ES-I3 (cell line): ENCODE results near the gene NCK1.
"Not testable (repeated sequence)": the region's sequence is repeated elsewhere in the genome, so short reads cannot be mapped to it uniquely, and the experiment has no call there.

Experiments used
- H3K36me3 ChIP-seq: 2 replicates; pipeline ENCODE4 v1.6.1; 2013; ENCODE audit warnings: mild to moderate bottlenecking, low read length, control low read depth, moderate library complexity; ENCODE audit not compliant: insufficient read depth
- H3K4me1 ChIP-seq: 2 replicates; pipeline ENCODE4 v1.6.1; 2013; ENCODE audit warnings: mild to moderate bottlenecking, control low read depth, low read length; ENCODE audit not compliant: insufficient read depth
- H3K9ac ChIP-seq: 2 replicates; pipeline ENCODE4 v1.6.1; 2013; ENCODE audit warnings: low read depth, mild to moderate bottlenecking, low read length, moderate library complexity
- H3K9me3 ChIP-seq: 2 replicates; pipeline ENCODE4 v1.6.1; 2013; ENCODE audit warnings: mild to moderate bottlenecking, low read length, moderate library complexity; ENCODE audit not compliant: control insufficient read depth, insufficient read depth

Gene NCK1

DNA sequence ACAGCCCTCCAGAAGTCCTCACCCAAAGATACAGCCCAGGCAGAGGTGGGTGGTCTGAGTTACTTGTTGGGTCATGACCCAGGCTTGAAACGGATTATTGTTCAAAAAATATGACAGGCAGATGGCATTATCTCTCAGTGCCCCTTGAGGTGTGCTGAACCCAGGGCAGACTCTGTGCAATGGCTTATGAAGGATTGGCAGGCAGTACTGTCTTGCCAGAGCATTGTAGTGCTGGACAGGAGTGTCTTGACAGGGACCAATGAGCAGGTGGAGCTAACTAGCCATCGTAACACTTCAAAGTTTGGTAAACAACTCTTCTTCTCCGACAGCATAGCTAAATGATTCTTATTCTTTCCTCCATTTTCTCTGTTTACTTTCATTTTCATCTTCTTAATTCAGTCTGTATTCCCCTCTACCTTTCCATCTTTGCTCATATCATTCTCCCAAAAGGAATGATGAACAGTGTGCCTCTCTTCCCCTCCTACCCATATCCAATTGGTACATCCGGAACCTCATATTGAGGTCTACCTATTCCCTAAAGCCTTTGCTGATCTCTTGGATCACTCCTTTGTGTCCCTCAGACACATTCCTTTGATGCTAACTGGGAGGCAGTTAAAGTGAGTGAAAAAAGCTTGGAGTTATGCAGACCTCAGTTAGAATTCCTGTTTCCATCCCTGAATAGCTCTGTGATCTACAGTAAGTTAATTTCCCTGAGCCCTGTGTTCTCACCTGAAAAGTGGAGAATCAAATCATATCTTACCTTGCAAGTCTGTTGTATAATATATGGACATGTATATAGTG lies 93.2 kb downstream of the NCK1 start:
- Histone ChIP-seq H3K9ac (no peak overlapping the region), H3K4me1 (peaks cover 9% of the 10 kb centered on the region; the same call in 1 of the 2 replicates)

DNA sequence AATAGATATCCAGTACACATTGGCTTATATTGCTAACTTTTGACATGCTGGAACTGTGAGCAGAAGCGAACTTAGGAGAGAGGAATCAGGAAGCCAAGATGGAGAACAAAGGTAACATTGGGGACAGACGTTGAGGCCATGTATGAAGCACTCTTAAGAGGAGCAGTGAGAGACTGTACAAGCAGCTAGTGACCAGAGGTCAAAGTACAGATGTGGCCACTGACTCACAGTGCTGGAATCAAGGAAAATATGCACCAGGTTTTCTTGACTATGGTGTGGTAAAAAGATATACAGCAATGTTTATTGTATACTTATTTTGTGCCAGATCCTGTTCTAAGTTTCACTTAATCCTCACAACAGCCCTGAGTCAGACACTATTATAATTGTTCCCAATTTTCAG lies 93.8 kb downstream of the NCK1 start:
- Histone ChIP-seq H3K9ac (no peak overlapping the region), H3K36me3 (no peaks in the 10 kb centered on the region), H3K9me3 (no peaks in the 10 kb centered on the region), H3K4me1 (peaks cover 13% of the 10 kb centered on the region)

More for the DNA sequence above, 93.2 kb downstream of the NCK1 start:
- no peaks in the 10 kb centered on the region for H3K9me3 ChIP-seq
- no peaks in the 10 kb centered on the region for H3K36me3 ChIP-seq

DNA sequence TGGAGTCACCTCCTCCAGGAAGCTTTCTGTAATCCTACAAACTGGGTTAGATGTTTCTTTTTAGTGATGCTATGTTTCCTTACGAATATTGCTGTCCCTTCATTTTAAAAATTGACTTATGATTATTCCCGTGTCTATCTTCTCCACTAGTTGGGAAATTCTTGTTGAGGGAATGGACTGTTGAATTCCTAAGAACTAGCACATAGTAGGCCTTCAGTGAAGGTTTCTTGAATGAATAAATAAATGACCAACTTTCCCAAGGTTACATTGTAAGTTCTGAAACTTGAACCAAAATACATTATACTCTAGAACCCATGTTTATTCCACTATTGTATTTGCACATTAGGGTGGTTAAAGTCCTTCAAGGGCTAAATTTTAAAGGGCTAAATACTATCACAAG lies 95.0 kb downstream of the NCK1 start:
- no peaks in the 10 kb centered on the region for H3K9me3 ChIP-seq
- H3K36me3 ChIP-seq: no peaks in the 10 kb centered on the region
- peaks cover 19% of the 10 kb centered on the region for H3K4me1 ChIP-seq
- no peak overlapping the region for H3K9ac ChIP-seq

DNA sequence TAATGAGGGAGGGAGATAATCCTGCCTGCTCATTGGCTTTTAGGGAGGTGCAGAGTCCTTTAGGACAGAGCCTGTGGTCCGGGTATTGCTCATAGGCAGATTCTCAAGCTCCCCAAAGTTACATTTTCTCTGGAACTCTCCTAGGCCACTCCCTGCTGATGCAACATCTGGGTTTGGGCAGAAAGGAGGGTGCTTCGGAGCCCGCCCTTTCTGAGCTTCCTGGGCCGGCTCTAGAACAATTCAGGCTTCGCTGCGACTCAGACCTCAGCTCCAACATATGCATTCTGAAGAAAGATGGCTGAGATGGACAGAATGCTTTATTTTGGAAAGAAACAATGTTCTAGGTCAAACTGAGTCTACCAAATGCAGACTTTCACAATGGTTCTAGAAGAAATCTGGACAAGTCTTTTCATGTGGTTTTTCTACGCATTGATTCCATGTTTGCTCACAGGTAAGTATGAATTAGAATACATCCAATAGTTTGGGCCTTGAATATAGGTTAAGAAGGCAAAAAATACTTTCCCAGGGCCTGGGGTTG lies 95.8 kb downstream of the NCK1 start, which contains the start of gene IL20RB:
TSS of gene IL20RB (plus strand) at position 233 of the 538 bp plus-strand sequence. CDS start at position 364, 131 bp downstream.
- Histone ChIP-seq H3K36me3 (no peaks in the 10 kb centered on the region), H3K9me3 (no peaks in the 10 kb centered on the region), H3K4me1 (peaks cover 19% of the 10 kb centered on the region), H3K9ac (no peak within 1 kb of the TSS)

DNA sequence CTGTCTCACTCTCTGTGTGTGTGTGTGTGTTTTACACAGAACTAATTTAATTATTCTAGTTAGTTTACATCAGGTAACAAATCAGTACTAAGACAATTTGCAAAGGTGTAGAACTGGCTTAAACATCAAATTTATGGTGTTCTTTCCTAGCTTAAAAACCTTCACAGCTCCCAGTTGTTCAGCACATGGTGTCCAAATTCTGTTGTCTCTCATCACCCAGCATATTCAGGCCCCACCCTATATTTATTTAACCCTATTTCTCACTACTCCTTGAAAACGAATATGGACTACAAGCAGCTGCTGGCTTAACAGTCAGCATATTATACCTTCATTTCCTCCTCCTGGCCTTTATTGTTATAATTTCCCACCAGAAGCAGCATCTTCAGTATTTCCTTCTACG lies 96.9 kb downstream of the NCK1 start:
- Histone ChIP-seq H3K9me3 (no peaks in the 10 kb centered on the region), H3K4me1 (peaks cover 19% of the 10 kb centered on the region), H3K36me3 (no peaks in the 10 kb centered on the region), H3K9ac (no peak overlapping the region)

DNA sequence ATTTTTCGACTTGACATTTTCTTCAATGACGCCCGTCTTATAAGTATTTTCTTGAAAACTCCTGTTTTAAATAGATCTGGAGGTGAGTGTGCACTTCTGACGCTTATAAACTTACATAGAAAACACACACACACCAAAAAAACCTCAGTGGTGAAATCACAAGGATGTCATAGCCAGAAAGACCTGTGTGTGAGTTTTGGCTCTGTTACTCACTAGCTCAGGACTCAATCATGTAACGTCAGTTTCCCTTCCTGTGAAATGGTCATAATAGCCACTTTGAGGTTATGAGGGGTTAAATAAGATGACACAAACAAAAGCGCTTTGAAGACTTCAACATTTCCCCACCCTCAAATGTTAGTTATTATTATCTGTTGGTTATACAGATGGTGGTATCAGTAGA lies 97.6 kb downstream of the NCK1 start:
- peaks cover 19% of the 10 kb centered on the region for H3K4me1 ChIP-seq
- H3K9ac ChIP-seq: no peak overlapping the region
- no peaks in the 10 kb centered on the region for H3K9me3 ChIP-seq
- H3K36me3 ChIP-seq: no peaks in the 10 kb centered on the region

DNA sequence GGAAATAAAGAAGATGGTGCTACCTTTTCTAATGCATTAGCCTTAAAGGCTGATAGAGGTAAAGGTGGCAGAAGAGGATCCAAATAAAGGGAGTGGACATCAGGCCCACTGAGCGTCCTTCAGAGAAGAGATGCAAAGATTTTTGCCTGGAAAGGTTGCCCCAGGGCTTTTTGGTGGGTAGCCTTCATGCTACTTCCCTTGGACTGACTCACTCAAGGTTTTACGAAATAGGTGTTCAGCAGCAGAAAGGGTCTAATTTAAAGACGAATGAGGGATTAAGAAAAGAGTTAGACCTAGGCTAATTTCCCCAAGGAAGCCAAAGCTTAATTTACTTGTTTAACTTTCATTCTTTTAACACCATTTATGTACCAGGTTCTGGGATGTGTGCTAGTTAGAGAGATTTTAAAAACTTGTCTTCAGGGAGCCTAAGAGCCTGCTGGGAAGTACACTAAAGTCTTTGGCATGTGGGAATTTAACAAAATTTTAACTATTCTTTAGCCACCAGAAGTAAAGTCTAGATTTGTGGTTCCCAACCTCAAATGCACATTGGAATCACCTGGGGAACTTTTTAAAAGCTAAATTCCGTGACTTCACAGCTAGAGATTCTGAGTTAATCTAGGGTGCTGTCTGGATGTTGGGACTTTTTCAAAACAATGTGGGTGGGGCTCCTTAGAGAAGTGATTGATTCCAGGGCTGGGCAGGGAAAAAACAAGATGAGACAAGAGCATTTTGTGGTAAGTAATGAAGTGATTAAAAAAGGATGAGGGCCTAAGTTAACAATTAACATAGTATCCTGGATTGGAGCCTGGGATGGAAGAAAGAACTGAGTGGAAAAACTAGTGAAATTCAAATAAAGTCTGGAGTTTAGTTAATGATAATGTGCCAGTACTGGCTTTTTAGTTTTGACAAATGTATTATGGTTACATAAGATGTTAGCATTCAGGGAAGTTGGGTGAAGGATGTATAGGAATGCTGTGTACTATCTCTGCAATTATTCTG lies 99.1 kb downstream of the NCK1 start:
- Histone ChIP-seq H3K9me3 (no peaks in the 10 kb centered on the region), H3K9ac (no peak overlapping the region; the same call in 1 of the 2 replicates), H3K4me1 (peaks cover 10% of the 10 kb centered on the region), H3K36me3 (no peaks in the 10 kb centered on the region)

DNA sequence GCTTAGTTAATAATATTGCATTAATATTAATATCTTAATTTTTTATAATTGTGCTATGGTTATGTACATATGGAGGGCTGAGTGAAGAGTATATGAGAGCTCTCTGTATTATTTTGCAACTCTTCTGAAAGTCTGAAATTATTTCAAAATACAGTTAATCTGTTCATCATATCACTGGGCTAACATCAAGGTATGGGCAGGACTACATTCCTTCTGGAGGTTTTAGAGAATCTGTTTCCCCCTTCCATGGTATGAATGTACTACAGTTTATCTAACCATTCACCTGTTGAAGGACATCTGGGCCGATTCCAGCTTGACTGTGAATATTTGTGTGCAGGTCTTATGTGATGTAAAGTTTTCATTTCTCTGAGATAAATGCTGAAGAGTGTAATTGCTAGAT lies 100.9 kb downstream of the NCK1 start:
- Histone ChIP-seq H3K9me3 (no peaks in the 10 kb centered on the region), H3K9ac (no peak overlapping the region), H3K36me3 (no peaks in the 10 kb centered on the region), H3K4me1 (peaks cover 10% of the 10 kb centered on the region)

DNA sequence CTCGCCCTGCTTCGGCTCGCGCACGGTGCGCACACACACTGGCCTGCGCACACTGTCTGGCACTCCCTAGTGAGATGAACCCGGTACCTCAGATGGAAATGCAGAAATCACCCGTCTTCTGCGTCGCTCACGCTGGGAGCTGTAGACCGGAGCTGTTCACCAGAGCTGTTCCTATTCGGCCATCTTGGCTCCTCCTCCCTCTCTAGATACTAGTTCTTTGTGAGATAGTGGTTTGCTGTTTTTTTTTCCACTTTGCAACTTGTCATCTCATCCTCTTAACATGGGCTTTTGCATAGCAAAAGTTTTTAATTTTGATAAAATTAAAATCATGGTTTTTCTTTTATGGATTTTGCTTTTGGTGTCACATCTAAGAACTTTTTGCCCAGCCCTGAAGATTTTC lies 107.5 kb downstream of the NCK1 start:
- H3K4me1 ChIP-seq, H3K9me3 ChIP-seq, H3K36me3 ChIP-seq: not testable (repeated sequence)
- peak overlapping the region; percentile 52 for H3K9ac ChIP-seq

DNA sequence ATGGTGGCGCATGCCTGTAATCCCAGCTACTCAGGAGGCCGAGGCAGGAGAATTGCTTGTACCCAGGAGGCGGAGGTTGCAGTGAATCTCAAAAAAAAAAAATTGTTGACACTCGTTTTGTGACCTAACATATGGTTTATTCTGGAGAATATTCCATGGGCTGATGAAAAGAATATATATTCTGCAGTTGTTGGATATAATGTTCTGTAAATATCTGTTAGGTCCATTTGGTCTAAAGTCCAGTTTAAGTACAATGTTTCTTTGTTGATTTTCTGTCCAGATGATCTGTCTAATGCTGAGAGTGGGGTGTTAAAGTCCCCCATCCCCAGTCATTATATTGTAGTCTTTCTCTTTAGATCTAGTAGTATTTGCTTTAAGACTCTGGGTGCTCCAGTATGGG lies 111.3 kb downstream of the NCK1 start:
- Histone ChIP-seq H3K4me1 (no peaks in the 10 kb centered on the region), H3K36me3 (no peaks in the 10 kb centered on the region), H3K9me3 (no peaks in the 10 kb centered on the region), H3K9ac (no peak overlapping the region)

DNA sequence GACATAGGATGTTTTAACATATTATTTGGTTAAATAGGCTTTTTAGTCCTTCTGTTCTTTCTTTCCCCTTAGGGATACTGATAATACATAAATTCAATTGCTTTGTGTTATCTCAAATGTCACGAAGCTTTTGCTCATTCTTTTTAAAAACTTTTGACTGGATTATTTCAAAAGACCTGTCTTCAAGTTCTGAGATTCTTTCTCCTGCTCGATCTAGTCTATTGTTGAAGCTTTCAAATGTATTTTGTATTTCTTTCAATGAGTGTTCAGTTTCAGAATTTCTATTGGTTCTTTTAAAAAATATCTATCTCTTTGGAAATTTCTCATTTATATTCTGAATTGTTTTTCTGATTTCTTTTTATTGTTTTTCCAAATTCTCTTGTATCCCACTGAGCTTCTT lies 112.7 kb downstream of the NCK1 start:
- no peaks in the 10 kb centered on the region for H3K4me1 ChIP-seq
- no peak overlapping the region for H3K9ac ChIP-seq
- H3K36me3 ChIP-seq: no peaks in the 10 kb centered on the region
- H3K9me3 ChIP-seq: no peaks in the 10 kb centered on the region

DNA sequence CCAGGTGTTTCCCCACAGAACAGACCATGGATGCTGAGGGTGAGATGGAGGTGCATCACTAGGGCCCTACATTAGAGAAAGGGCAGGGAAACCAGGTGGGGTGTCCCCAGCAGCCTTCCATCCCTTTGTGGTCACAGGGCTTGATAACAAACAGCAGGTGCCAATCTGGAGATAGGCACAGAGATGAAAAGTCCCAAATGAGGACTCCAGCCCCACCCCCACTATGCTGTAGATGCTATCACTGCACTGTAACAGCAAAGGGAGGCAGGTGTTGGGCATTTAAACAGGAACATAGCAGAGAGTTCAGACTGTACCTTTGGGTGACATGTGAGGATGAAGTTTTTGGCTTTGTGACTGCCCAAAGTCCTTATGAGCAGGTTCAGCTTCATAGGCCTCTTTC lies 117.2 kb downstream of the NCK1 start:
- Histone ChIP-seq H3K4me1 (no peaks in the 10 kb centered on the region), H3K9ac (no peak overlapping the region), H3K36me3 (peaks cover 2% of the 10 kb centered on the region; the same call in 1 of the 2 replicates), H3K9me3 (no peaks in the 10 kb centered on the region)

DNA sequence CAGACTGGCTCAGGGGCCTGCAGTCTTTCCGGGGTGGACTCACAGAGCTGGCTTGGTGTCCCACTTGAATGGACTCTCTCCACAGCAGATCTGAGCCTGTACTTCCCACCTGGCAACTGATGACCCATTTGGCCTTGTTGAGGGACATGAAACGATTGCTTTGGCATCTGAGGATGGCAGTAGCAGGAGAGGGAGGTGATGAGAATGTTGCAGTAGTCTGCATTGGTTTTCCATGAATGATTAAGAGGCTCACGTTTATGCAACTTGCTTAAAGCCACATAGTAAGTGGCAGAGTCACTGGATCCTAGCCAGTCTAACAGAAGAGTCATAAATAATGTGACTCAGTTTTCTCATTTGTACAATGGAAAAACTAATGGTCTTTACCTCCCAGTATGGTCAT lies 117.7 kb downstream of the NCK1 start:
- peaks cover 7% of the 10 kb centered on the region; the same call in 1 of the 2 replicates for H3K36me3 ChIP-seq
- H3K9ac ChIP-seq: no peak overlapping the region
- no peaks in the 10 kb centered on the region for H3K4me1 ChIP-seq
- H3K9me3 ChIP-seq: no peaks in the 10 kb centered on the region

DNA sequence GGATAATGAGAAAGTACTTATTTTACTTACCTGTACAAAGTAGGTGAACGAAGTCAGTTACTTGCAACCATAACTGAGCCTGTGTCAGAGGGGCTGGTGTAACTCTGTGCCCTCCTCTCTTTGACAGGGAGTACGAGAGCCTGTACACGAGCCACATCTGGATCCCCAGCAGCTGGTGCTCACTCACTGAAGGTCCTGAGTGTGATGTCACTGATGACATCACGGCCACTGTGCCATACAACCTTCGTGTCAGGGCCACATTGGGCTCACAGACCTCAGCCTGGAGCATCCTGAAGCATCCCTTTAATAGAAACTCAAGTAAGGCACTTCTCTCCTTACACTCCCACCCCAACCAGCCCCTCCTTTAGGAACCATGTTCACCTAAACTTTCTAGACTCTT lies 120.0 kb downstream of the NCK1 start:
- Histone ChIP-seq H3K4me1 (no peaks in the 10 kb centered on the region), H3K9me3 (no peaks in the 10 kb centered on the region), H3K9ac (no peak overlapping the region), H3K36me3 (peaks cover 7% of the 10 kb centered on the region; the same call in 1 of the 2 replicates)
